NCI-H128 (cell line): ENCODE data around the gene PTX3.

ENCODE experiments used
- DNase-seq: peaks from one replicate; lab custom pipeline; 2025; ENCODE audit not compliant: unreplicated experiment; lab: John Stamatoyannopoulos, UW

PTX3 gene

GRCh38 chr3:157471064-157471463, 34.4 kb downstream of the PTX3 start:
- DNase-seq = no peak

- no peak for DNase-seq
These were observed 36.0 kb downstream of the PTX3 start for GRCh38 chr3:157472648-157473047.

- no peak for DNase-seq
These were observed 39.3 kb downstream of the PTX3 start for GRCh38 chr3:157475921-157476414.

GRCh38 chr3:157477441-157477840, 40.8 kb downstream of the PTX3 start:
- DNase-seq = no peak

GRCh38 chr3:157479464-157480243, 43.0 kb downstream of the PTX3 start:
- no peak for DNase-seq

GRCh38 chr3:157487339-157487738, 50.7 kb downstream of the PTX3 start:
- DNase-seq = no peak

GRCh38 chr3:157488144-157488543, 51.5 kb downstream of the PTX3 start:
- DNase-seq = no peak

GRCh38 chr3:157491136-157491535, 54.5 kb downstream of the PTX3 start:
- DNase-seq = peak; percentile 24
